Gastroesophageal sphincter (tissue), 3 donors: ENCODE measurements around the gene SMYD2.

ENCODE experiments used
- EP300 ChIP-seq: sonication (generic); formaldehyde crosslinking; IDR thresholded peaks from one replicate; pipeline ENCODE4 v1.6.1; 2017; ENCODE audit warnings: antibody characterized with exemption, mild to moderate bottlenecking
- POLR2A ChIP-seq, 2 donors: fragments of 450-650 bp; IDR thresholded peaks; one replicate each; pipeline ENCODE4 v1.6.1; 2017; ENCODE audit warnings: antibody characterized with exemption in 2 of 2, mild to moderate bottlenecking in 2 of 2, moderate library complexity in 1 of 2
- POLR2AphosphoS5 ChIP-seq: sonication (generic); formaldehyde crosslinking; IDR thresholded peaks from one replicate; pipeline ENCODE4 v1.6.1; 2017; ENCODE audit warnings: antibody characterized with exemption
- TF ChIP-seq, protein P1 (sequence below), 4 experiments: fragments of 200-600 bp in 2 of 4; fragments of 450-650 bp in 2 of 4; sonication (generic) in 1 of 4; IDR thresholded peaks; one replicate each; pipeline ENCODE4 v1.5.1; 2017 to 2019; ENCODE audit warnings: antibody characterized with exemption in 4 of 4, mild to moderate bottlenecking in 2 of 4, moderate library complexity in 2 of 4

DNA sequence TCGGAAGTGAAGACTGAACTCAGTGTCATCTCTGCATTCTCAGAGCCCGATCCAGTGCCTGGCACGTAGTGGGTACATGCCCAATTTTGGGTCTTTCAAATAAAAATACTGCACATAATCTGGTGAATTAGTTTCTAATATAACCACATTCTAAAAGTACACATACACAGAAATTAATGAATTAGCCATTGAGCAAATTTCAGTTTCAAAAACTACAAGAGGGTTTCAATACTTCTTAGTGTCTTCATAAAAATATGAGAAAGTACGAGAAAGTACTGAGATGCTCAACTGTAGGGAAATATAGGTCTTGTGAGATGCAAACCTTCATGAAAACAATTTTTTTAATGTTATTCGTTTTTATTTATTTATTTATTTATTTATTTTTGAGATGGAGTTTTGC is 86.9 kb downstream of the SMYD2 start:
- TF ChIP-seq, protein P1, sequence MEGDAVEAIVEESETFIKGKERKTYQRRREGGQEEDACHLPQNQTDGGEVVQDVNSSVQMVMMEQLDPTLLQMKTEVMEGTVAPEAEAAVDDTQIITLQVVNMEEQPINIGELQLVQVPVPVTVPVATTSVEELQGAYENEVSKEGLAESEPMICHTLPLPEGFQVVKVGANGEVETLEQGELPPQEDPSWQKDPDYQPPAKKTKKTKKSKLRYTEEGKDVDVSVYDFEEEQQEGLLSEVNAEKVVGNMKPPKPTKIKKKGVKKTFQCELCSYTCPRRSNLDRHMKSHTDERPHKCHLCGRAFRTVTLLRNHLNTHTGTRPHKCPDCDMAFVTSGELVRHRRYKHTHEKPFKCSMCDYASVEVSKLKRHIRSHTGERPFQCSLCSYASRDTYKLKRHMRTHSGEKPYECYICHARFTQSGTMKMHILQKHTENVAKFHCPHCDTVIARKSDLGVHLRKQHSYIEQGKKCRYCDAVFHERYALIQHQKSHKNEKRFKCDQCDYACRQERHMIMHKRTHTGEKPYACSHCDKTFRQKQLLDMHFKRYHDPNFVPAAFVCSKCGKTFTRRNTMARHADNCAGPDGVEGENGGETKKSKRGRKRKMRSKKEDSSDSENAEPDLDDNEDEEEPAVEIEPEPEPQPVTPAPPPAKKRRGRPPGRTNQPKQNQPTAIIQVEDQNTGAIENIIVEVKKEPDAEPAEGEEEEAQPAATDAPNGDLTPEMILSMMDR (IDR thresholded peaks at IDR 0.05) = no peak
- no peak for TF ChIP-seq POLR2AphosphoS5
- no peak for TF ChIP-seq EP300
- TF ChIP-seq POLR2A (IDR thresholded peaks at IDR 0.05) = no peak
